HepG2 (cell line): ENCODE measurements around the gene MAGIX. TPM values are rescaled to one million over a fixed set of nuclear protein-coding genes. Genes with fewer than 3 reads are reported as not detected.

ENCODE experiments used
- CAMTA2 ChIP-seq: sonication (generic); formaldehyde crosslinking; IDR thresholded peaks from 2 replicates; pipeline ENCODE4 v1.4.0; 2020; ENCODE audit warnings: mild to moderate bottlenecking, missing genetic modification reagents, borderline replicate concordance
- HNF4A ChIP-seq: sonication (generic); formaldehyde crosslinking; IDR thresholded peaks from 2 replicates; pipeline ENCODE4 v1.4.0; 2020; ENCODE audit warnings: missing genetic modification reagents
- JDP2 ChIP-seq: sonication (generic); formaldehyde crosslinking; IDR thresholded peaks from 2 replicates; pipeline ENCODE4 v1.8.1; 2022; ENCODE audit warnings: missing genetic modification reagents, borderline replicate concordance
- MED1 ChIP-seq: sonication (generic); formaldehyde crosslinking; IDR thresholded peaks from 2 replicates; pipeline ENCODE4 v1.4.0; 2020; ENCODE audit warnings: missing genetic modification reagents
- RBM22 ChIP-seq: fragments of 200-400 bp; formaldehyde crosslinking; optimal IDR thresholded peaks from 2 replicates; pipeline ENCODE3; 2017; ENCODE audit warnings: mild to moderate bottlenecking, low read length, moderate library complexity
- SAP130 ChIP-seq: IDR thresholded peaks from 2 replicates; pipeline ENCODE4 v1.6.1; 2016; ENCODE audit warnings: low read depth
- SIN3A ChIP-seq: IDR thresholded peaks from 2 replicates; pipeline ENCODE4 v1.6.1; 2011; ENCODE audit warnings: low read depth, mild to moderate bottlenecking, control low read depth, low read length, borderline replicate concordance
- SMAD1 ChIP-seq: sonication (generic); formaldehyde crosslinking; IDR thresholded peaks from 2 replicates; pipeline ENCODE4 v1.4.0; 2020; ENCODE audit warnings: missing genetic modification reagents, low read depth, mild to moderate bottlenecking, borderline replicate concordance
- ZNF281 ChIP-seq: sonication (generic); formaldehyde crosslinking; IDR thresholded peaks from 2 replicates; pipeline ENCODE4 v1.4.0; 2020; ENCODE audit warnings: missing genetic modification reagents, borderline replicate concordance
- ZNF282 ChIP-seq: fragments of 450-650 bp; IDR thresholded peaks from 2 replicates; pipeline ENCODE4 v1.6.1; 2018; ENCODE audit not compliant: partially characterized antibody
- ZNF337 ChIP-seq: sonication (generic); formaldehyde crosslinking; IDR thresholded peaks from 2 replicates; pipeline ENCODE4 v1.5.1; 2020; ENCODE audit warnings: missing genetic modification reagents, low read depth, mild to moderate bottlenecking, borderline replicate concordance
- ZNF614 ChIP-seq: IDR thresholded peaks from 2 replicates; pipeline ENCODE4 v1.6.1; 2018; ENCODE audit warnings: missing biosample characterization, missing genetic modification reagents, inconsistent platforms, borderline replicate concordance
- polyA plus RNA-seq, 8 experiments: library from polyadenylated mRNA; depleted of rRNA in 3 of 8; stranded (reverse) in 7 of 8; unstranded in 1 of 8; fragments of >200 nt; fragmentation: Illumina TruSeq in 4 of 8; extraction: Trizol in 4 of 8; gene quantifications; 2 replicates each; pipeline versions ENCODE4 v1.2.1 to v1.2.3, GENCODE V29; 2011 to 2016; ENCODE audit warnings: low read depth in 4 of 8, missing spikeins in 1 of 8, mixed read lengths in 1 of 8; ENCODE audit not compliant: insufficient read depth in 1 of 8
- total RNA-seq, 5 experiments: library from RNA; depleted of rRNA; stranded (reverse); fragments of >200 nt; fragmentation: Illumina TruSeq; extraction: Trizol; gene quantifications; 2 replicates each; pipeline ENCODE4 v1.2.3, GENCODE V29; 2016; ENCODE audit warnings: low read depth in 1 of 5
- TF ChIP-seq, protein P1 (sequence below): sonication (generic); formaldehyde crosslinking; IDR thresholded peaks from 2 replicates; pipeline ENCODE4 v1.9.0; 2022; ENCODE audit warnings: low read depth, missing genetic modification reagents
- TF ChIP-seq, protein P2 (sequence below): sonication (generic); formaldehyde crosslinking; IDR thresholded peaks from 2 replicates; pipeline ENCODE4 v1.5.0; 2020; ENCODE audit warnings: mild to moderate bottlenecking, missing genetic modification reagents, moderate library complexity
- TF ChIP-seq, protein P3 (sequence below), 2 experiments: sonication (generic) in 1 of 2; formaldehyde crosslinking in 1 of 2; IDR thresholded peaks; 2 replicates each; pipeline versions ENCODE4 v1.4.0 to v1.6.1; 2018 to 2020; ENCODE audit warnings: missing genetic modification reagents in 2 of 2, borderline replicate concordance in 1 of 2, low read depth in 1 of 2, mild to moderate bottlenecking in 1 of 2, missing biosample characterization in 1 of 2
- TF ChIP-seq, protein P4 (sequence below): sonication (generic); formaldehyde crosslinking; IDR thresholded peaks from 2 replicates; pipeline ENCODE4 v1.5.1; 2020; ENCODE audit warnings: mild to moderate bottlenecking, missing genetic modification reagents, moderate library complexity

Gene MAGIX
- total and polyA plus RNA-seq, 2 of the 13 experiments (the other 11 are each of a cell fraction or from before 2014, with no cell fraction given): 0.63 to 1.2 TPM

DNA sequence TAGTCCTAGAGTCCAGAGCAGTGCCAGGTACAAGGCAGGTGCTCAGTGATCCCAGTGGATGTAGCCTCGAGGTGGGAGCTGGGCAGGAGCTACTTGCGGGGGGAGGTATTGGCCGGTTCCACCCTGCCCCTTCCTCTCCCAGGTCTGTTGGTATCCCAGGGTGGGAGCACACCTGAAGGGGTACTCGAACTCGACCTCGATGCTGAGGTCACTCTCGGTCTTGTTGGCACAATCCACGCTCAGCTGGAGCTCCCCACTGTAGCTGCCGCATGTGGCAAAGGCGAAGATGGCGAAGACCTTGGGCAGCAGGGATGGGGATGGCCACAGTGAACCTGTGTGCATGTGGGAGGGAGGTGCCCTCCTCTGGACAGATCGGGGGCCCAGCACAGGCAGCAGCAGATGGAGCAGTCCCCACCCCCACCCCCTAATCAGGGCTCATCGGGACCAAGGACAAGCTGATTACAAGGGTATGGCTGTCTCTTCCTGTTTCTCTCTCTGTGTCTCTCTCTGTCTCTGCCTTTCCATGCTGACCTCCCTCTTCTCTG, 35.1 kb downstream of the MAGIX start (continued):
- TF ChIP-seq, protein P1, sequence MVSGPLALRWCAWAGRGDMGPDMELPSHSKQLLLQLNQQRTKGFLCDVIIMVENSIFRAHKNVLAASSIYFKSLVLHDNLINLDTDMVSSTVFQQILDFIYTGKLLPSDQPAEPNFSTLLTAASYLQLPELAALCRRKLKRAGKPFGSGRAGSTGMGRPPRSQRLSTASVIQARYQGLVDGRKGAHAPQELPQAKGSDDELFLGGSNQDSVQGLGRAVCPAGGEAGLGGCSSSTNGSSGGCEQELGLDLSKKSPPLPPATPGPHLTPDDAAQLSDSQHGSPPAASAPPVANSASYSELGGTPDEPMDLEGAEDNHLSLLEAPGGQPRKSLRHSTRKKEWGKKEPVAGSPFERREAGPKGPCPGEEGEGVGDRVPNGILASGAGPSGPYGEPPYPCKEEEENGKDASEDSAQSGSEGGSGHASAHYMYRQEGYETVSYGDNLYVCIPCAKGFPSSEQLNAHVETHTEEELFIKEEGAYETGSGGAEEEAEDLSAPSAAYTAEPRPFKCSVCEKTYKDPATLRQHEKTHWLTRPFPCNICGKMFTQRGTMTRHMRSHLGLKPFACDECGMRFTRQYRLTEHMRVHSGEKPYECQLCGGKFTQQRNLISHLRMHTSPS (CRISPR knock-in tag): peak; percentile 21; the same call in 1 of the 2 replicates
- peak; percentile 34; the same call in 1 of the 2 replicates for TF ChIP-seq SAP130 (CRISPR knock-in tag)
- TF ChIP-seq, protein P2, sequence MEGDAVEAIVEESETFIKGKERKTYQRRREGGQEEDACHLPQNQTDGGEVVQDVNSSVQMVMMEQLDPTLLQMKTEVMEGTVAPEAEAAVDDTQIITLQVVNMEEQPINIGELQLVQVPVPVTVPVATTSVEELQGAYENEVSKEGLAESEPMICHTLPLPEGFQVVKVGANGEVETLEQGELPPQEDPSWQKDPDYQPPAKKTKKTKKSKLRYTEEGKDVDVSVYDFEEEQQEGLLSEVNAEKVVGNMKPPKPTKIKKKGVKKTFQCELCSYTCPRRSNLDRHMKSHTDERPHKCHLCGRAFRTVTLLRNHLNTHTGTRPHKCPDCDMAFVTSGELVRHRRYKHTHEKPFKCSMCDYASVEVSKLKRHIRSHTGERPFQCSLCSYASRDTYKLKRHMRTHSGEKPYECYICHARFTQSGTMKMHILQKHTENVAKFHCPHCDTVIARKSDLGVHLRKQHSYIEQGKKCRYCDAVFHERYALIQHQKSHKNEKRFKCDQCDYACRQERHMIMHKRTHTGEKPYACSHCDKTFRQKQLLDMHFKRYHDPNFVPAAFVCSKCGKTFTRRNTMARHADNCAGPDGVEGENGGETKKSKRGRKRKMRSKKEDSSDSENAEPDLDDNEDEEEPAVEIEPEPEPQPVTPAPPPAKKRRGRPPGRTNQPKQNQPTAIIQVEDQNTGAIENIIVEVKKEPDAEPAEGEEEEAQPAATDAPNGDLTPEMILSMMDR (CRISPR knock-in tag): peak; percentile 50
- no peak for TF ChIP-seq ZNF337 (CRISPR knock-in tag)
- no peak for TF ChIP-seq CAMTA2
- TF ChIP-seq, protein P3, sequence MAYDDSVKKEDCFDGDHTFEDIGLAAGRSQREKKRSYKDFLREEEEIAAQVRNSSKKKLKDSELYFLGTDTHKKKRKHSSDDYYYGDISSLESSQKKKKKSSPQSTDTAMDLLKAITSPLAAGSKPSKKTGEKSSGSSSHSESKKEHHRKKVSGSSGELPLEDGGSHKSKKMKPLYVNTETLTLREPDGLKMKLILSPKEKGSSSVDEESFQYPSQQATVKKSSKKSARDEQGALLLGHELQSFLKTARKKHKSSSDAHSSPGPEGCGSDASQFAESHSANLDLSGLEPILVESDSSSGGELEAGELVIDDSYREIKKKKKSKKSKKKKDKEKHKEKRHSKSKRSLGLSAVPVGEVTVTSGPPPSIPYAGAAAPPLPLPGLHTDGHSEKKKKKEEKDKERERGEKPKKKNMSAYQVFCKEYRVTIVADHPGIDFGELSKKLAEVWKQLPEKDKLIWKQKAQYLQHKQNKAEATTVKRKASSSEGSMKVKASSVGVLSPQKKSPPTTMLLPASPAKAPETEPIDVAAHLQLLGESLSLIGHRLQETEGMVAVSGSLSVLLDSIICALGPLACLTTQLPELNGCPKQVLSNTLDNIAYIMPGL (CRISPR knock-in tag; IDR thresholded peaks at IDR 0.05; ENCODE audit: borderline replicate concordance in 1 of 2, low read depth in 1 of 2): no peak
- no peak for TF ChIP-seq ZNF282
- TF ChIP-seq ZNF614 (CRISPR knock-in tag): no peak
- no peak for TF ChIP-seq RBM22
- TF ChIP-seq JDP2 (CRISPR knock-in tag): no peak
- no peak for TF ChIP-seq SMAD1 (CRISPR knock-in tag)
- TF ChIP-seq ZNF281 (CRISPR knock-in tag): peak; percentile 53; the same call in 1 of the 2 replicates
- 0 out of 2 replicates have a peak, but pooled peaks have one; percentile 12 for TF ChIP-seq MED1
- TF ChIP-seq SIN3A: no peak
- TF ChIP-seq, protein P4, sequence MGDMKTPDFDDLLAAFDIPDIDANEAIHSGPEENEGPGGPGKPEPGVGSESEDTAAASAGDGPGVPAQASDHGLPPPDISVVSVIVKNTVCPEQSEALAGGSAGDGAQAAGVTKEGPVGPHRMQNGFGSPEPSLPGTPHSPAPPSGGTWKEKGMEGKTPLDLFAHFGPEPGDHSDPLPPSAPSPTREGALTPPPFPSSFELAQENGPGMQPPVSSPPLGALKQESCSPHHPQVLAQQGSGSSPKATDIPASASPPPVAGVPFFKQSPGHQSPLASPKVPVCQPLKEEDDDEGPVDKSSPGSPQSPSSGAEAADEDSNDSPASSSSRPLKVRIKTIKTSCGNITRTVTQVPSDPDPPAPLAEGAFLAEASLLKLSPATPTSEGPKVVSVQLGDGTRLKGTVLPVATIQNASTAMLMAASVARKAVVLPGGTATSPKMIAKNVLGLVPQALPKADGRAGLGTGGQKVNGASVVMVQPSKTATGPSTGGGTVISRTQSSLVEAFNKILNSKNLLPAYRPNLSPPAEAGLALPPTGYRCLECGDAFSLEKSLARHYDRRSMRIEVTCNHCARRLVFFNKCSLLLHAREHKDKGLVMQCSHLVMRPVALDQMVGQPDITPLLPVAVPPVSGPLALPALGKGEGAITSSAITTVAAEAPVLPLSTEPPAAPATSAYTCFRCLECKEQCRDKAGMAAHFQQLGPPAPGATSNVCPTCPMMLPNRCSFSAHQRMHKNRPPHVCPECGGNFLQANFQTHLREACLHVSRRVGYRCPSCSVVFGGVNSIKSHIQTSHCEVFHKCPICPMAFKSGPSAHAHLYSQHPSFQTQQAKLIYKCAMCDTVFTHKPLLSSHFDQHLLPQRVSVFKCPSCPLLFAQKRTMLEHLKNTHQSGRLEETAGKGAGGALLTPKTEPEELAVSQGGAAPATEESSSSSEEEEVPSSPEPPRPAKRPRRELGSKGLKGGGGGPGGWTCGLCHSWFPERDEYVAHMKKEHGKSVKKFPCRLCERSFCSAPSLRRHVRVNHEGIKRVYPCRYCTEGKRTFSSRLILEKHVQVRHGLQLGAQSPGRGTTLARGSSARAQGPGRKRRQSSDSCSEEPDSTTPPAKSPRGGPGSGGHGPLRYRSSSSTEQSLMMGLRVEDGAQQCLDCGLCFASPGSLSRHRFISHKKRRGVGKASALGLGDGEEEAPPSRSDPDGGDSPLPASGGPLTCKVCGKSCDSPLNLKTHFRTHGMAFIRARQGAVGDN (CRISPR knock-in tag): peak; percentile 79
- TF ChIP-seq HNF4A (CRISPR knock-in tag): peak; percentile 24
